OCI-LY1 (cell line): ENCODE results near the gene PSKH1.

Source experiments
- CTCF ChIP-seq: fragments of 200-600 bp; sonication (generic), shearing (Covaris generic); IDR thresholded peaks from 2 replicates; pipeline ENCODE4 v1.5.1; 2017; ENCODE audit warnings: mild to moderate bottlenecking, antibody characterized with exemption, low read length, moderate library complexity, mixed read lengths
- EZH2 ChIP-seq: fragments of 200-600 bp; sonication (generic), shearing (Covaris generic); IDR thresholded peaks from 2 replicates; pipeline ENCODE4 v1.8.0; 2017; ENCODE audit warnings: borderline replicate concordance, mixed run types, mild to moderate bottlenecking, antibody characterized with exemption, low read length, moderate library complexity, mixed read lengths

- TF ChIP-seq CTCF (no peak), EZH2 (no peak)
These were observed 7.1 kb upstream of the PSKH1 start for GRCh38 chr16:67885976-67886375.
